Fibroblast of mammary gland (primary cell): ENCODE measurements around the gene LINS1.

Experiments used
- DNase-seq: peaks from one replicate; pipeline ENCODE4 v3.0.0-alpha.2; 2010; ENCODE audit warnings: low read depth
- H3K4me3 ChIP-seq: 2 replicates; pipeline ENCODE4 v1.5.1; 2011; ENCODE audit warnings: low read depth, mild to moderate bottlenecking, low read length, moderate library complexity; ENCODE audit not compliant: control insufficient read depth
- CTCF ChIP-seq: conservative IDR thresholded peaks from 2 replicates; pipeline ENCODE4 v1.5.1; 2011; ENCODE audit warnings: low read depth, low read length, inconsistent platforms; ENCODE audit not compliant: control insufficient read depth, insufficient read depth

The LINS1 gene

GRCh38 chr15:100553468-100553867, 48.5 kb downstream of the LINS1 start:
- DNase-seq, result no peak
- H3K4me3 ChIP-seq, result no peak overlapping the region
- TF ChIP-seq CTCF, result no peak

GRCh38 chr15:100547961-100548360, 54.0 kb downstream of the LINS1 start:
- no peak for DNase-seq
- no peak overlapping the region for H3K4me3 ChIP-seq
- no peak for TF ChIP-seq CTCF

GRCh38 chr15:100544946-100545345, 57.0 kb downstream of the LINS1 start:
- no peak overlapping the region for H3K4me3 ChIP-seq
- DNase-seq, result no peak
- TF ChIP-seq CTCF, result no peak

- no peak for DNase-seq
- no peak overlapping the region for H3K4me3 ChIP-seq
- TF ChIP-seq CTCF, result no peak
These were observed 57.6 kb downstream of the LINS1 start for GRCh38 chr15:100544338-100544841.

- DNase-seq, result no peak
- no peak overlapping the region for H3K4me3 ChIP-seq
- TF ChIP-seq CTCF, result no peak
These were observed 59.7 kb downstream of the LINS1 start for GRCh38 chr15:100542290-100542689.

- no peak for TF ChIP-seq CTCF
- no peak for DNase-seq
- H3K4me3 ChIP-seq, result no peak overlapping the region
These were observed 64.7 kb downstream of the LINS1 start for GRCh38 chr15:100537331-100537730.

- DNase-seq, result no peak
- TF ChIP-seq CTCF, result no peak
- no peak overlapping the region for H3K4me3 ChIP-seq
These were observed 65.3 kb downstream of the LINS1 start for GRCh38 chr15:100536733-100537132.
